G401 (cell line): ENCODE measurements around the gene PRKCE. TPM values are rescaled to one million over a fixed set of nuclear protein-coding genes. Genes with fewer than 3 reads are reported as not detected.
A peak's percentile ranks its signal among the peaks of the same experiment; 100 is the strongest.

Experiments
- DNase-seq: peaks from one replicate; pipeline ENCODE4 v3.0.0-alpha.2; 2015; ENCODE audit warnings: low spot score
- in situ Hi-C: cut with HindIII; loops from 2 replicates; pipeline ENCODE4 v1.10.0; 2016; ENCODE audit warnings: low sequenced_read_pairs, mixed read lengths
- total RNA-seq: library from RNA; depleted of rRNA; stranded (reverse); fragments of >200 nt; shearing (Covaris generic); gene quantifications from 2 replicates; pipeline ENCODE4 v1.2.3, GENCODE V29; 2014

Gene PRKCE
- total RNA-seq, 1 experiment from 2014 or later: 3.9 TPM

DNA sequence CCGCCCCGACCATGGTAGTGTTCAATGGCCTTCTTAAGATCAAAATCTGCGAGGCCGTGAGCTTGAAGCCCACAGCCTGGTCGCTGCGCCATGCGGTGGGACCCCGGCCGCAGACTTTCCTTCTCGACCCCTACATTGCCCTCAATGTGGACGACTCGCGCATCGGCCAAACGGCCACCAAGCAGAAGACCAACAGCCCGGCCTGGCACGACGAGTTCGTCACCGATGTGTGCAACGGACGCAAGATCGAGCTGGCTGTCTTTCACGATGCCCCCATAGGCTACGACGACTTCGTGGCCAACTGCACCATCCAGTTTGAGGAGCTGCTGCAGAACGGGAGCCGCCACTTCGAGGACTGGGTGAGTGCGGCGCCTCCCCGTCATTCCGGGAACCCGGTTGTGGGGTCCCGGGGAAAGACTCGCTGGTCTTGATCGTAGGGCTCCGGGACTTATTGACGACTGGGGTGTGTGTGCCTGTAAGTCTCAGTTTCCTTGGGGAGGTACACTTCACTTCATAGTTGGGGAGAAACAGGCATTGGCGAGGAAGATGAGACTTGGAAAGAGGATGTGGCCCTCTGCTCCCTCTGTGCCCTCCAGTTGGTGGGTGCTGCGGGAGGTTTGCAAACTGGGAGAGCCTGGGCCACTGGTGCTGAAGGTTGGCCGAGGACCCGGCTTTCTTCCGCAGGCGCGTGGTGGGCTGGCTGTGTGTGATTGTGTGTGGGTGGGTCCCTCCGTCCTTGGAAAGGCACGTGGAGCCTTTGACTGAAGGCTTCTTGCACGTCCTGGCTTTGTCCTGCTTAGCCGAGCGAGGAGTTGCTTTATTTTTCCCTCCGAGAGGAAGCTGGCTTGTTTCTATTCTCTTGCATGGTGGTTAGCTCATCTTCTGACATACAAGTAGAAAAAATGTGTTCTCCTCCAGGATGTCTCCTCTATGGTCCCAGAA is 886 bp downstream of the PRKCE start:
- in situ Hi-C loops: no loop called here

DNA sequence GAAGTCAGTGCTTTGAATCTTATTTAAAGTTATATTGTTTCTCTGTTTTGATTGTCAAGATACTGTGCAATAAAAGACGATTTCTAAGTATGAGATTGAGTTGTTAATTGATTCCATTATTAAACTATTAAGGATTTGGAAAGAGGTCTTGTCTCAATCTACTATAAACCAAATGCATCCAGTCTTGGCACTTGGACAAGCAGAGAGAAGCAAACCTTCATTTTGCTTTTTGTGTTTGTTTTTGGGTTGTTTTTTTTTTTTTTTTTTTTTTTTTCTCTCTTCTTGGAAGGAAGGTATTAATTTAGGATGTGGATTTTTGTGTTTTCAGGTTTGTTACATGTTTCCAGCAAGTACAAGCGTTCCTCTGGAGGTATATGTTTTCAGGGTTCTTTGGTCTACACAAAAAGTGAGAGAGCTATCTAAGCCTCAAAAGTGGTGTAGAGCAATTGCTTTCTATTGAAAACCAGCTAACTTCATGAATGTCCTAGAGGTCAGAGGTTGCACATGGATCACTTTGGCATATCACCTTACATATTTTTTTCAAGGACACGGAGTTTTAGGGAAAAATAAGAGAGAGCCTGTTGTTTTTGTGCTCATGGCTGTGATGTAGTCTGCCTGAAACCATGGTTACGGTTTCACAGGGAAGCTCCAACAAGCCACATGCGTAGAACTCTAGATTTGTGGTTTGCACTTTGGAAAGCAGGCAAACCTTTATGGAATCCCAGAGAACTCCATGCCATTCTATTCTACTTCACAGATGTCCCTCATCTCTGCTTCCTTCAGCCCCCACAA is 1.8 kb downstream of the PRKCE start:
- peak; percentile 36 for DNase-seq

More for the DNA sequence above, 886 bp downstream of the PRKCE start:
- peak; percentile 62 for DNase-seq

GRCh38 chr2:45654250-45654649 is 2.8 kb downstream of the PRKCE start:
- in situ Hi-C loops: no loop called here
- peak; percentile 25 for DNase-seq

More for the DNA sequence above, 1.8 kb downstream of the PRKCE start:
- in situ Hi-C loops: no loop called here

DNA sequence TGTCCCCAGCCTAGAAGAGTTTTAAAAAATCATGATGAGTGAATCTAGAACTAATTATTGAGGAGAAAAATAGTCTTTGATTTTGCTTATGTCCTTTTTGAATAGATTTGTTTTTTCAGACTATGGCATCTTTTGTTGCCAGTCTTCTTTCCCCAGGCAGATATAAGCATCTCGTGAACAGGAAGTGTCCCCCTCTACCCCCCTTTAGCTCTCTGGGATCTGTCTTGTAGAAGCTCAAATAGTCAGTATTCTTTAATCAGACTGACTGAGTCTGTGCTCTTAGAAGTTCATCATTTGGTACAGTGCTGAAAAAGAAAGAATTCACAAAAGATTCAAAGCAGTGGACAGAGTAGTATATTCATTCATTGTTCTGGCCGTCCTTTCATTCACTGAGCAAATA is 10.4 kb downstream of the PRKCE start:
- in situ Hi-C loops: no loop called here
- DNase-seq: no peak

GRCh38 chr2:45664635-45665261 is 13.3 kb downstream of the PRKCE start:
- in situ Hi-C loops: no loop called here
- no peak for DNase-seq

GRCh38 chr2:45668509-45668908 is 17.0 kb downstream of the PRKCE start:
- in situ Hi-C loops: no loop called here
- no peak for DNase-seq

DNA sequence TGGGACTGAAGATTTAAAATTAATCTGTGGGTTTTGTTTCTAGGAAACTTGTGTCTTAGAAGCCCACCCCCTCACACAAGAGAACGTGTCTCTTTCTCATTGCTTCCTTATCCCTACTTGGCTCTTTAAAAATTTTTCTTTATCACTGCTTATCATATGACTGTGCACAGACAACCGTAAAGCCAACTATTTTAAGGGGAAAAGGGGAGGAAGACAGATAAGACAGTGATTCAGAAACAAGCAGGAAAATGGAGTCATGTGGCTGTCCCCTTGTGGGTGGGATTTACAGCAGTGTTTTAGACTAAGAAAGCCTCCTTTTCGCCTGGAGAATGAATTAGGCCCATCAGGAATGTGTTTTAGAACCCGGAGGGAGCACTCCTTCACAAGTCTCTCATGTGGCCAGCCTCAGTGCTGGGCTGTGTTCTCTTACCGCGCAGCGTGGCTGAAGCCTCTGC is 17.6 kb downstream of the PRKCE start:
- in situ Hi-C loops: no loop called here

GRCh38 chr2:45670646-45671045 is 19.2 kb downstream of the PRKCE start:
- in situ Hi-C loops: no loop called here
- no peak for DNase-seq

More for the DNA sequence above, 17.6 kb downstream of the PRKCE start:
- DNase-seq: no peak

- DNase-seq: no peak
- in situ Hi-C loops: no loop called here
Observed at GRCh38 chr2:45672138-45672537, 20.7 kb downstream of the PRKCE start.

- no peak for DNase-seq
- in situ Hi-C loops: no loop called here
Observed at GRCh38 chr2:45674035-45674816, 22.8 kb downstream of the PRKCE start.

GRCh38 chr2:45675263-45675812 is 23.9 kb downstream of the PRKCE start:
- in situ Hi-C loops: no loop called here
- DNase-seq: no peak

- DNase-seq: no peak
- in situ Hi-C loops: no loop called here
Observed at GRCh38 chr2:45676088-45676487, 24.6 kb downstream of the PRKCE start.

DNA sequence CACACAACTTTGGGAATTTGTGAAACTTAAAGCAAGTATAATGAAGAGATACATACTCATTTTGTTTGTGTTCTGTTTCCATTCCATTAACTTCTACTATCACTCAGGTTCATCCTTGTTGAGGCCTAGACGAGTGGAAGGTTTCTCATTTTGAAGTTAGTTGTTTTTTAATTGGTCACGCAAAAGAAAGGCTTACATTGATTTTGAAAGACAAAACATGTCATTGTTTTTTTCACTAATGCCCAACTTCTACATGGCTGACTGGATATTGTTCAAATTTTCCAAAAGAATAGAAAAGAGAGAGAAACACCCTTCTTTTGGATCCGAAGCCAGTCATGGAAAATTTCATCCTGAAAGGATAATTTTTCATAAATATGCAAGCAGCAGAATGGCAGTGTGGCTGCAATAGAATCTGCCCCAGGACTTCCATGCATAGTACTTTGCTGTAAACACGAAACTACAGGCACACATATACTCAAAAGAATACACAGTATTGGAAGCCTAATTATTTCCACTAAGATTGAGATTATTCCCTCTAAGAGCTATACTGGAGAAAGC is 27.4 kb downstream of the PRKCE start:
- in situ Hi-C loops: no loop called here
- no peak for DNase-seq

- DNase-seq: no peak
- in situ Hi-C loops: no loop called here
Observed at GRCh38 chr2:45680351-45680967, 29.0 kb downstream of the PRKCE start.

GRCh38 chr2:45681675-45682074 is 30.2 kb downstream of the PRKCE start:
- peak; percentile 54 for DNase-seq

GRCh38 chr2:45683292-45683691 is 31.8 kb downstream of the PRKCE start:
- DNase-seq: peak; percentile 22
- in situ Hi-C loops: no loop called here

More at GRCh38 chr2:45681675-45682074, 30.2 kb downstream of the PRKCE start:
- in situ Hi-C loops: no loop called here

- in situ Hi-C loops: no loop called here
- peak; percentile 85 for DNase-seq
Observed at GRCh38 chr2:45684756-45685155, 33.3 kb downstream of the PRKCE start.

DNA sequence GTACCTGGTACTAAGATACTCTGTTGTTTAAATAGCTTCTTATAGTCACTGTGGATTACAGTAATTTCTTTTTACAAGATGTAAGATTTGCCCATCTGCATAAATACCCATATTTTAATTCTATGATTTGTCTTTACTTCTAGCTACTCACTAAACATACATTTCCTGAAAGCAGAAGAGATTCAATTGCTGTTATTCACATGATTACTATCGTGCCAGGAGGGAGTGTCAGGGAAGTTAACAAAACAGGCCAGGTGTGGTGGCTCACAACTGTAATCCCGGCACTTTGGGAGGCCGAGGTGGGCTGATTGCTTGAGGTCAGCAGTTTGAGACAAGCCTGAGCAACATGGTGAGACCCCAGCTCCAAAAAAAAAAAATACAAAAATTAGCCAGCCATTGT is 33.8 kb downstream of the PRKCE start:
- in situ Hi-C loops: no loop called here
- no peak for DNase-seq
